ENCODE results near the gene HDAC1. TPM values are rescaled to one million over a fixed set of nuclear protein-coding genes. Genes with fewer than 3 reads are reported as not detected.
A peak's percentile ranks its signal among the peaks of the same experiment; 100 is the strongest.

HDAC1 gene
- total and polyA plus RNA-seq, 10 donors = 83.0 to 116 (median 98.7) TPM

DNA sequence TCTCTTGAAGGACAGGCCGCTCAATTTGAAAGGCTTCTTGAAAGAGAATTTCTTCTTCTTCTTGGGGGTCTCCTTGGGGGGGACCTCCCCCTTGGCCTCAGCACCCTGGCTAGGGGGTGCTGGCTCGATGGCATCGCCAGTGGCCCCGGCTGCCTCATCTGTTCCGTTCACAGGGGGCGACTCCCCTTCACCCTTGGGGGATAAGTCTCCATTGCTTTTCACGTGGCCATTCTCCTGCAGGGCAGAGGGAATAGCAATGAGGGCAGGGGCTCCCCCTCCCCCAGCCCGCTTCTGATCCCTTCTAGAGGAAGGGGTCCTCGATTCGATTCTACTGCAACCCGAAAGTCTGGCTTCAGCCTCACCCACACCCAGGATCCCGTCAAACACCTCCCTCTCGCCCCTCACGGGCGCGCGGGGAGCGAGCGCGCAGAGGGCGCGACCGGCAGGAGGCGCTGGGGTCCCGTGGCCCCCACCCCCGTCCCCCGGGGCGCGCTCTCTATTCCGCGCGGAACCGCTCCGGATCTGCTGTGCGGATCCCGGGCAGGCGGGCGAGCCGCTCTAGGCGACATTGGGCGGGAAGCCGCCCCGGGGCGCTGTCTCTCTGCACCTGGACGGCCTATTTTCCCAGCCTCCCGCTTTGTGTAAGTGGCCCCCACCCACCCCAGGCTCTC, 43.1 kb downstream of the HDAC1 start:
- Histone ChIP-seq H3K27ac (peak overlapping the region in 7 of 8 donors; percentile 81 to 91 (median 86)), H3K9me3 (no peaks in the 10 kb centered on the region), H3K27me3 (replicated peaks in 1 of 7) (peaks cover 0 to 4% (median 0%) of the 10 kb centered on the region in 7 donors), H3K4me1 (peaks cover 37 to 78% (median 61%) of the 10 kb centered on the region in 6 donors), H3K36me3 (peaks cover 0 to 46% (median 33%) of the 10 kb centered on the region in 6 donors), H3K4me3 (peak overlapping the region; percentile 54 to 87 (median 71))
- intact Hi-C loops (cut with DNase I; ENCODE audit: low total_unique reads) = no loop called here
- peak; percentile 70 to 83 (median 70) for TF ChIP-seq POLR2AphosphoS5 (IDR thresholded peaks at IDR 0.05)
- peak; percentile 71 to 91 (median 82) for TF ChIP-seq CTCF (IDR thresholded peaks at IDR 0.05 in 8 of 11, conservative IDR thresholded peaks at IDR 0.05 in 3 of 11)
- TF ChIP-seq POLR2A (IDR thresholded peaks at IDR 0.05) = no peak
- DNase-seq = peak; percentile 94
- 1 to 7% (median 2%) methylated on average over 12 to 46 of the region's 46 CpGs for WGBS, 5 donors

- intact Hi-C loops (cut with DNase I; ENCODE audit: low total_unique reads) = no loop called here
- H3K4me3 ChIP-seq = peak overlapping the region; percentile 54 to 87 (median 71)
- H3K27ac ChIP-seq = peak overlapping the region in 7 of 8 donors; percentile 81 to 91 (median 86)
- H3K27me3 ChIP-seq (replicated peaks in 1 of 7) = peaks cover 0 to 4% (median 0%) of the 10 kb centered on the region in 7 donors
- peaks cover 0 to 41% (median 29%) of the 10 kb centered on the region in 6 donors for H3K36me3 ChIP-seq
- H3K9me3 ChIP-seq = no peaks in the 10 kb centered on the region
- 0 to 3% (median 1%) methylated on average over 12 to 34 of the region's 34 CpGs; no CpG with 5 or more reads in 1 of the 5 donors for WGBS, 5 donors
- TF ChIP-seq POLR2A (IDR thresholded peaks at IDR 0.05) (no peak), CTCF (IDR thresholded peaks at IDR 0.05 in 8 of 11, conservative IDR thresholded peaks at IDR 0.05 in 3 of 11) (no peak)
- no peak for DNase-seq
- peaks cover 37 to 83% (median 63%) of the 10 kb centered on the region in 6 donors for H3K4me1 ChIP-seq
These were observed 43.6 kb downstream of the HDAC1 start for GRCh38 chr1:32335535-32335789.

GRCh38 chr1:32335790-32336590, 44.1 kb downstream of the HDAC1 start, which contains the start of gene MARCKSL1:
Gene MARCKSL1, minus strand, starts transcription at chr1:32336233. Its CDS starts 200 bp downstream, at chr1:32336033.
- Histone ChIP-seq H3K9me3 (no peaks in the 10 kb centered on the region), H3K4me1 (peaks cover 37 to 84% (median 63%) of the 10 kb centered on the region in 6 donors), H3K27me3 (replicated peaks in 1 of 7) (peaks cover 0 to 4% (median 0%) of the 10 kb centered on the region in 7 donors), H3K36me3 (peaks cover 0 to 36% (median 24%) of the 10 kb centered on the region in 6 donors), H3K4me3 (peak within 1 kb of the TSS; percentile 54 to 87 (median 71)), H3K27ac (peak within 1 kb of the TSS; percentile 63 to 91 (median 85))
- DNase-seq = peak; percentile 97
- WGBS, 5 donors = 1 to 2% (median 1%) methylated on average over 16 to 95 of the region's 95 CpGs
- intact Hi-C loops (cut with DNase I; ENCODE audit: low total_unique reads) = no loop called here
- no peak for TF ChIP-seq CTCF (IDR thresholded peaks at IDR 0.05 in 8 of 11, conservative IDR thresholded peaks at IDR 0.05 in 3 of 11)
- TF ChIP-seq POLR2AphosphoS5 (IDR thresholded peaks at IDR 0.05) = peak; percentile 97 to 99 (median 99)
- peak in 2 of 3 donors; percentile 73 to 95 for TF ChIP-seq POLR2A (IDR thresholded peaks at IDR 0.05)

GRCh38 chr1:32336591-32336932, 44.7 kb downstream of the HDAC1 start:
- 27 to 32% (median 30%) methylated on average over 3 to 15 of the region's 15 CpGs for WGBS, 5 donors
- H3K4me1 ChIP-seq = peaks cover 37 to 88% (median 64%) of the 10 kb centered on the region in 6 donors
- no peak for TF ChIP-seq POLR2A (IDR thresholded peaks at IDR 0.05)
- no peak for TF ChIP-seq CTCF (IDR thresholded peaks at IDR 0.05 in 8 of 11, conservative IDR thresholded peaks at IDR 0.05 in 3 of 11)
- TF ChIP-seq POLR2AphosphoS5 (IDR thresholded peaks at IDR 0.05) = no peak
- intact Hi-C loops (cut with DNase I; ENCODE audit: low total_unique reads) = no loop called here
- no peak for DNase-seq
- peaks cover 0 to 30% (median 18%) of the 10 kb centered on the region in 6 donors for H3K36me3 ChIP-seq
- peak overlapping the region in 7 of 8 donors; percentile 54 to 87 (median 73) for H3K4me3 ChIP-seq
- peak overlapping the region; percentile 58 to 91 (median 85) for H3K27ac ChIP-seq
- H3K27me3 ChIP-seq (replicated peaks in 1 of 7) = peaks cover 0 to 4% (median 0%) of the 10 kb centered on the region in 7 donors
- no peaks in the 10 kb centered on the region for H3K9me3 ChIP-seq

All from spleen (tissue), 11 donors.